ENCODE results near the gene CADM2. TPM values are rescaled to one million over a fixed set of nuclear protein-coding genes. Genes with fewer than 3 reads are reported as not detected.

The CADM2 gene
- total and polyA plus RNA-seq, 4 donors, result 42.2 to 133 (median 81.1) TPM

DNA sequence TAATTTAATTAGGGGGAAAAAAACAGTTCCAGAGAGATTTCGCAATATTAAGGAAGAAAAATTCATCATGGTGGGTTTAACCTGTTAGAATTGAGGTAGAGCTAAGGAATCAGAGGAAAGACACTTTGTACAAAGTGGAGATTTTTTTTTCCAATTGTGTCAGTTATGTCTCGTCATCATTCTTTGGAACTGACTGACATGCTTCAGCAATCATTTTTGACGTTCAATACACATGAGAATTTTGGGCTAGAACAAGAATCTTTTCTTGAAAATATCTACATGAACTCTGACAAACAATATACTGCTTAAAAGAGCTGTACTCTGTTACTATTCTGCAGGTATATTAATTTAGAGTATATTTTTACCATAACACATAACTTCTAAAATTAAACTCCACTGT lies 878.6 kb downstream of the CADM2 start:
- H3K4me1 ChIP-seq (ENCODE audit: control insufficient read depth, insufficient read depth, low read length), result no peaks in the 10 kb centered on the region
- H3K36me3 ChIP-seq (ENCODE audit: control insufficient read depth, insufficient read depth, low read length), result no peaks in the 10 kb centered on the region
- no peaks in the 10 kb centered on the region for H3K9me3 ChIP-seq (ENCODE audit: control insufficient read depth, insufficient read depth, low read length)
- no peak overlapping the region for H3K4me3 ChIP-seq (ENCODE audit: low read depth, low read length)
- H3K27ac ChIP-seq (ENCODE audit: low read depth, low read length), result no peak overlapping the region
- DNase-seq (ENCODE audit: low read depth in 4 of 6, low spot score in 6 of 6), result no peak
- no peaks in the 10 kb centered on the region for H3K27me3 ChIP-seq (ENCODE audit: control insufficient read depth, insufficient read depth, low read length)
- WGBS (ENCODE audit: insufficient coverage), result 100% methylated on average over 1 of the region's 3 CpGs

DNA sequence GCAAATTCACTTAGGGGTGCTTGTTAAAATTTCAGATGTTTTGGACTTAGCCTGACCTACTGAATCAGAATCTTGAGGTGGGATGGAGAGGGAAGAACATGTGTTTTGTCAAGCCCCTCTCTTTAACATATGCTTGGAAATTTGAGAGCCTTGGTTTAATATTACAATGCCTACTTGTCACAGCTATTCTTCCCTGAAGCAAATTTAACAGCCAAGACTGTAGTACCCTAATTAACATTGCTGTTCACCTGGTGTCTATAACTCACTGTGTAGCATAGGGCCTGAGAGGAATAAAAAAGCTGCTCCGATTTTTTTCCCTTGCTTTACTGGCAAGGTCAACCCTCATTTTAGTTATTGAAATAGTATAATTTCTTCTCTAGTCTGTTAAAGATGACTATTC lies 880.1 kb downstream of the CADM2 start:
- H3K4me3 ChIP-seq (ENCODE audit: low read depth, low read length), result no peak overlapping the region
- no peaks in the 10 kb centered on the region for H3K9me3 ChIP-seq (ENCODE audit: control insufficient read depth, insufficient read depth, low read length)
- no CpG with 5 or more reads among the region's 1 CpG for WGBS (ENCODE audit: insufficient coverage)
- peak in 2 of 6 donors; percentile 5 to 76 for DNase-seq (ENCODE audit: low read depth in 4 of 6, low spot score in 6 of 6)
- H3K27ac ChIP-seq (ENCODE audit: low read depth, low read length), result no peak overlapping the region
- no peaks in the 10 kb centered on the region for H3K4me1 ChIP-seq (ENCODE audit: control insufficient read depth, insufficient read depth, low read length)
- H3K36me3 ChIP-seq (ENCODE audit: control insufficient read depth, insufficient read depth, low read length), result no peaks in the 10 kb centered on the region
- no peaks in the 10 kb centered on the region for H3K27me3 ChIP-seq (ENCODE audit: control insufficient read depth, insufficient read depth, low read length)

DNA sequence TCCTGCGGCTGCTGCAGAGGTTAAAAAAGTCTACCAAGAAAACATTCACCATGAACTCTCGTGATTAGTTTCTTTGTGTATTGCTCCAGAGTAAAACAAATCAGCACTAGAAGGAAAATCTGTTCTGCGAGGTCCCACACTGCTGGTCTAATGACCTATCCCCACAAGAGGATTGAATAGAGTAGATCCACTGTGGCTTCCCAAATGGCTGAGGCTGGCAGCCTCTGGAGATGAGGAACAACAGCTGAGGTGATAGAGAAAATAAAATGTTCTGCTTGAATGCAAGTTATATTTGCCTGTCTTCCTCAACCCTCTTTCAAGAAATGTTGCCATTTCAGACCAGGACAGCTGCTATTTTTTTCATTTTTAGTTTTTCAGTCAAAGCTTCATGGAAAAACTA lies 883.3 kb downstream of the CADM2 start:
- Histone ChIP-seq H3K4me1 (ENCODE audit: control insufficient read depth, insufficient read depth, low read length) (no peaks in the 10 kb centered on the region), H3K36me3 (ENCODE audit: control insufficient read depth, insufficient read depth, low read length) (no peaks in the 10 kb centered on the region), H3K4me3 (ENCODE audit: low read depth, low read length) (no peak overlapping the region), H3K9me3 (ENCODE audit: control insufficient read depth, insufficient read depth, low read length) (no peaks in the 10 kb centered on the region), H3K27ac (ENCODE audit: low read depth, low read length) (no peak overlapping the region), H3K27me3 (ENCODE audit: control insufficient read depth, insufficient read depth, low read length) (no peaks in the 10 kb centered on the region)
- WGBS (ENCODE audit: insufficient coverage), result 100% methylated on average over 1 of the region's 3 CpGs
- no peak for DNase-seq (ENCODE audit: low read depth in 4 of 6, low spot score in 6 of 6)

DNA sequence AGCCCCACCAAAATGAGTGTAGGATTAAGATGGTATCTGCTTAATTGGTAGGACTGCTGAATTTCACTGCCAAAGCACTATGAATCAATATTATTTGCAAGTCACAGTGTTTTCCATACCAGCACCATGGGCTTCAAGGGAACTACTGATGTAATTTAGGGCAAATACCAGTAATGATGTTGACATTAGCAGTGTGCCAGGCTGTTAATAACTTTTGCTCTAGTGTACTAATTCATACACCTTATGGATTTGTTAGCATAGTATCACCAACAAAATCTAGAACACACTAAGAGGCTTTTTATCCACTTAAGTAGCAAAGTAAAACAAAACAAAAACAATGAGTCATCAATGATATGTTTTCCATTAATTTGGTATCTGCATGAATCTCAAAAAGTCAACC lies 888.2 kb downstream of the CADM2 start:
- Histone ChIP-seq H3K4me1 (ENCODE audit: control insufficient read depth, insufficient read depth, low read length) (no peaks in the 10 kb centered on the region), H3K9me3 (ENCODE audit: control insufficient read depth, insufficient read depth, low read length) (no peaks in the 10 kb centered on the region), H3K27me3 (ENCODE audit: control insufficient read depth, insufficient read depth, low read length) (no peaks in the 10 kb centered on the region), H3K36me3 (ENCODE audit: control insufficient read depth, insufficient read depth, low read length) (no peaks in the 10 kb centered on the region), H3K27ac (ENCODE audit: low read depth, low read length) (no peak overlapping the region), H3K4me3 (ENCODE audit: low read depth, low read length) (no peak overlapping the region)
- DNase-seq (ENCODE audit: low read depth in 4 of 6, low spot score in 6 of 6), result no peak

DNA sequence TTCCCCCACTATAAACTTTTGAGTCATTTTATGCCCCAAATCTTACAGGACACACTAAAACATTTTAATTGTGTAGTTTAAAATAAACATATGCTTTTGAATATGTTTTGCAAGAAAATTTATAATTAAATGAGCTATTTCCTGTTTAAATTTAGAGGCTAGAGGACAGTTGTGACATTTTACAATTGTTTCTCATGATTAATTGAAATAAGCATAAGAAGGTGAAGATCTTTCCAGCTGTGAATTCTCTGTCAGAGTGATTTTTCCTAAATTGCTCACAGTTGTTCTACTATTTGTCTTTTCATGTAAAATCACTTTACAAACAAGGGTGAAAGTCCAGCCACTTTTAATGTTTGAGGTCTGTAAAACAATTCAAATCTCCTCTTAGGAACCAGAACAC lies 892.3 kb downstream of the CADM2 start:
- no peaks in the 10 kb centered on the region for H3K27me3 ChIP-seq (ENCODE audit: control insufficient read depth, insufficient read depth, low read length)
- no peaks in the 10 kb centered on the region for H3K4me1 ChIP-seq (ENCODE audit: control insufficient read depth, insufficient read depth, low read length)
- no peak for DNase-seq (ENCODE audit: low read depth in 4 of 6, low spot score in 6 of 6)
- no peaks in the 10 kb centered on the region for H3K36me3 ChIP-seq (ENCODE audit: control insufficient read depth, insufficient read depth, low read length)
- H3K4me3 ChIP-seq (ENCODE audit: low read depth, low read length), result no peak overlapping the region
- H3K27ac ChIP-seq (ENCODE audit: low read depth, low read length), result no peak overlapping the region
- no peaks in the 10 kb centered on the region for H3K9me3 ChIP-seq (ENCODE audit: control insufficient read depth, insufficient read depth, low read length)

DNA sequence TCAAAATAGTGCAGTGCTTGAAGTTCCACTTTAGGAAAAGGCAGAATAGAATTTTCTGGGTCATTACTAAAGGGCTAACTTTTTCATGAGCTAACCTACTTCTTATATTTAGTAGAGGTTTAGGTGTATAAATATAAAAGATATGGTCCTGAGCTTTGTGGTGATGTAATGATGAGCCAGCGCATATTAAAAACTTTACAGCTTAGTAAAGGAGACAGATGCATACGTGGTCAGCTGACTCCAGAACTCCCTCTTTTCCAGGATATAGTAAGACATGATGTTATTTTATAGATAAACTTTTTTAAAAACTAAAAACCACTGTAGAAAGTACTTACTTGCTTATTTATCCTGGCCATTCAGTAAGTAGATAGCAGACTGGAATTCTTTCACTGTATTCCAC lies 895.0 kb downstream of the CADM2 start:
- Histone ChIP-seq H3K4me1 (ENCODE audit: control insufficient read depth, insufficient read depth, low read length) (no peaks in the 10 kb centered on the region), H3K9me3 (ENCODE audit: control insufficient read depth, insufficient read depth, low read length) (no peaks in the 10 kb centered on the region), H3K36me3 (ENCODE audit: control insufficient read depth, insufficient read depth, low read length) (no peaks in the 10 kb centered on the region), H3K27ac (ENCODE audit: low read depth, low read length) (no peak overlapping the region), H3K27me3 (ENCODE audit: control insufficient read depth, insufficient read depth, low read length) (no peaks in the 10 kb centered on the region), H3K4me3 (ENCODE audit: low read depth, low read length) (no peak overlapping the region)
- no CpG with 5 or more reads among the region's 2 CpGs for WGBS (ENCODE audit: insufficient coverage)
- DNase-seq (ENCODE audit: low read depth in 4 of 6, low spot score in 6 of 6), result no peak

DNA sequence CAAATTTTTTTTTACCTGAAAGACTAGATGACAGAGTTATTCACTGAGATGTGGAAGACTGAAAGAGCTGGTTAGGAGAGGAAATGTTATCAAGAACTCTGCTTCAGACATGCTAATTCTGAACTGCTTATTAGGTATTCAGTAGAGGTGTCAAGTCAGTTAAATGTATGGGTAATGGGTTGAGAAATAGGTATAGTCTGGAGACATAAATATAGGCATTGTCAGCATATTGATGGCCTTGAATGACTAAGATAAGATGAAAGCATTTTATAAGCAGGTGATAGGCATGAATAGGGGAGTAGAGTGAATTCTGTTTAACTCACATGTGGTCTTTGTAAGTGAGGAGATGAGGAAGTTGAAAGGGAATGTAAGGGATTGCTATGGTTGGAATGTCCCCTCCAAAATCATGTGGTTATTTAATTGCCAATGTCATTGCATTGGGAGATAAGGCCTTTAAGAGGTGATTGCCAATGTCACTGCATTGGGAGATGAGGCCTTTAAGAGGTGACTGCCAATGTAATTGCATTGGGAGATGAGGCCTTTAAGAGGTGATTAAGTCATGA lies 904.2 kb downstream of the CADM2 start:
- DNase-seq (ENCODE audit: low read depth in 4 of 6, low spot score in 6 of 6), result no peak
- H3K27me3 ChIP-seq (ENCODE audit: control insufficient read depth, insufficient read depth, low read length), result no peaks in the 10 kb centered on the region
- no peak overlapping the region for H3K4me3 ChIP-seq (ENCODE audit: low read depth, low read length)
- no peaks in the 10 kb centered on the region for H3K36me3 ChIP-seq (ENCODE audit: control insufficient read depth, insufficient read depth, low read length)
- no peak overlapping the region for H3K27ac ChIP-seq (ENCODE audit: low read depth, low read length)
- no peaks in the 10 kb centered on the region for H3K9me3 ChIP-seq (ENCODE audit: control insufficient read depth, insufficient read depth, low read length)
- H3K4me1 ChIP-seq (ENCODE audit: control insufficient read depth, insufficient read depth, low read length), result no peaks in the 10 kb centered on the region

DNA sequence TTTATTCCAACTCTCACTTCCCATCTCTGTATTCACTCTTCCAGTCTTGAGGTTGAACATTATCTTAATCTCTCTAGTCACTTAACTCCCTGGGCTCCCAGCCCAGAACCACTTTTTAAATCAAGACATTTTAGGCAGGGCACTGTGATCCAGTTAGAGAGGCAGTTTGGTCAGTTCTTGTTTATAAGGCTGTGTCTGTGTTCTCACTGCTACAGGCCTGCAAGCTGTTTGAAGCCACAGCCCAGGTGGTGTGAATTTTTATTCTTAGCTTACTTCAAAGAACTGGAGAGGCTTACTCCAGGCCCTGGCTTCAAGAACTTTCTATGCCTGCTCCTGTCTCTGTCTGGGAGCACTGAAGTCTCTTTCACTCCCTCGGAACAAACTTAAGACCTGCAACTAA lies 906.1 kb downstream of the CADM2 start:
- Histone ChIP-seq H3K27me3 (ENCODE audit: control insufficient read depth, insufficient read depth, low read length) (no peaks in the 10 kb centered on the region), H3K4me1 (ENCODE audit: control insufficient read depth, insufficient read depth, low read length) (no peaks in the 10 kb centered on the region), H3K9me3 (ENCODE audit: control insufficient read depth, insufficient read depth, low read length) (no peaks in the 10 kb centered on the region), H3K4me3 (ENCODE audit: low read depth, low read length) (no peak overlapping the region), H3K36me3 (ENCODE audit: control insufficient read depth, insufficient read depth, low read length) (no peaks in the 10 kb centered on the region), H3K27ac (ENCODE audit: low read depth, low read length) (no peak overlapping the region)
- WGBS (ENCODE audit: insufficient coverage), result no CpG with 5 or more reads among the region's 1 CpG
- DNase-seq (ENCODE audit: low read depth in 4 of 6, low spot score in 6 of 6), result peak in 3 of 6 donors; percentile 11 to 47 (median 27)

DNA sequence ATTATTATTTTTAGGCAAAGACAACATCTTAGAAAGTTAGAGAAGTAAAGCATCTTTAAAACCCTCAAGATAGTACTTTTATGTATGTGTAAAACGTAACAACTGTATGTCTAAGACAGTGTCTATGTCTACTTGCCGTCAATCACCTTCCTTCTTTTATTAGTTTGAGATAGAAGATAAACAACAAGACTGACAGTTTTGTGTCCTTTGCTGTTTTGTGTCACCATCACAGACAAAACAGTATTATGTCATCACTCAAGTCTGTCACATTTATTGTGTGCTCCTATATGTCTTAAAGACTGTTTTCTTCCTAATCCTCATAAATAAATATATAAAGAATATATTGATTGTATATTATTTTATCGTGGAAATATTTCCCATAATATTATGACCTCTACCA lies 908.3 kb downstream of the CADM2 start:
- Histone ChIP-seq H3K4me3 (ENCODE audit: low read depth, low read length) (no peak overlapping the region), H3K27ac (ENCODE audit: low read depth, low read length) (no peak overlapping the region), H3K9me3 (ENCODE audit: control insufficient read depth, insufficient read depth, low read length) (no peaks in the 10 kb centered on the region), H3K36me3 (ENCODE audit: control insufficient read depth, insufficient read depth, low read length) (no peaks in the 10 kb centered on the region), H3K27me3 (ENCODE audit: control insufficient read depth, insufficient read depth, low read length) (no peaks in the 10 kb centered on the region), H3K4me1 (ENCODE audit: control insufficient read depth, insufficient read depth, low read length) (no peaks in the 10 kb centered on the region)
- DNase-seq (ENCODE audit: low read depth in 4 of 6, low spot score in 6 of 6), result no peak
- WGBS (ENCODE audit: insufficient coverage), result no CpG with 5 or more reads among the region's 3 CpGs

DNA sequence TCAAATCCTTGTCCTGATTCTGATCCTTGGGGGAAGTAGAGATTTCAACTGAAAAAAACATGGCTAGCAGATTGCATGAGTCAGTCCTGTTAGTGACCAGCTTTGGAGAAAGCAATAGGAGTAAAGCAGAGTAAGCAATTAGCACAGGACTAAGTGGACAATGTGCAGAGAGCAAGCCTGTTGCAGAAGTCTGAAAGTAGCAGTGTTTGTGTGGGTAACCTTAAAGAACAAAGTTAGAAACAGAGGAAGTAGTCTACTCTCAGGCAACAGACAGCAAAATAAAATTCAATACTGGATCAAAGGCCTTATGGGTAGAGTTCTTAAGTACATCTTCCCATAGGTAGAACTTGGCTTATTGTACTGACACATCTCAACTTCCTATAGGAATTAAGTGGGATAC lies 916.8 kb downstream of the CADM2 start:
- H3K4me3 ChIP-seq (ENCODE audit: low read depth, low read length), result no peak overlapping the region
- no peaks in the 10 kb centered on the region for H3K4me1 ChIP-seq (ENCODE audit: control insufficient read depth, insufficient read depth, low read length)
- H3K36me3 ChIP-seq (ENCODE audit: control insufficient read depth, insufficient read depth, low read length), result no peaks in the 10 kb centered on the region
- H3K27me3 ChIP-seq (ENCODE audit: control insufficient read depth, insufficient read depth, low read length), result no peaks in the 10 kb centered on the region
- H3K9me3 ChIP-seq (ENCODE audit: control insufficient read depth, insufficient read depth, low read length), result no peaks in the 10 kb centered on the region
- no peak overlapping the region for H3K27ac ChIP-seq (ENCODE audit: low read depth, low read length)
- no peak for DNase-seq (ENCODE audit: low read depth in 4 of 6, low spot score in 6 of 6)

DNA sequence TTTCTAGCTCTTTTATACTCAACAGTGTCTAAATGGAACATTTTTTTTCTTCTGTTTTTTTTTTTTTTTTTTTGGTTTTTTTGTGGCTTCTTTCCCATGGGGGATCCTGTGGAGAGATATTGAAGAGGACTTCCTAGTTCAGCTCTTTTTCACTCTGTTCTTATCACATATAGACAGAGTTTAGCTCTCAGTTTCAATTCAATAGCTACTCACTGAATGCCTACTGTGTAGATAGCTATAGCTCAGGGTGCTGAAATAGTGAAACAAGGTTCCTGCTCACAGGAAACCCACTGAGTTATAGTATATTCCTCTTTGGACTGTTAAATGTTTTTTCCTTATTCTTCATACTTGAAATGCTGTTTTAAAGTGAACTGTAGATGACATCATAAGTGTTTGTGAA lies 918.8 kb downstream of the CADM2 start:
- Histone ChIP-seq H3K27ac (ENCODE audit: low read depth, low read length) (no peak overlapping the region), H3K4me3 (ENCODE audit: low read depth, low read length) (no peak overlapping the region), H3K27me3 (ENCODE audit: control insufficient read depth, insufficient read depth, low read length) (no peaks in the 10 kb centered on the region), H3K4me1 (ENCODE audit: control insufficient read depth, insufficient read depth, low read length) (no peaks in the 10 kb centered on the region), H3K36me3 (ENCODE audit: control insufficient read depth, insufficient read depth, low read length) (no peaks in the 10 kb centered on the region), H3K9me3 (ENCODE audit: control insufficient read depth, insufficient read depth, low read length) (no peaks in the 10 kb centered on the region)
- no peak for DNase-seq (ENCODE audit: low read depth in 4 of 6, low spot score in 6 of 6)
